Aorta (tissue), 5 donors: ENCODE results near the gene SOX8. TPM values are rescaled to one million over a fixed set of nuclear protein-coding genes. Genes with fewer than 3 reads are reported as not detected.

ENCODE experiments used
- ATAC-seq: fragments of 200-7000 bp; cut with Tn5 transposase; one replicate; pipeline ENCODE4 v1.9.1; 2022; ENCODE audit warnings: moderate library complexity; ENCODE audit not compliant: low FRiP score
- DNase-seq, 2 donors: peaks; one replicate each; pipeline ENCODE4 v3.0.0-alpha.2; 2020
- H3K27ac ChIP-seq, 2 donors: one replicate each; pipeline ENCODE4 v1.5.1; 2013; ENCODE audit warnings: low read length in 2 of 2, mild to moderate bottlenecking in 2 of 2, moderate library complexity in 2 of 2, control low read depth in 1 of 2, inconsistent platforms in 1 of 2, low read depth in 1 of 2
- H3K27me3 ChIP-seq, 2 donors: one replicate each; pipeline ENCODE4 v1.6.1; 2013; ENCODE audit warnings: control low read depth in 1 of 2, low read length in 1 of 2, mild to moderate bottlenecking in 1 of 2, moderate library complexity in 1 of 2; ENCODE audit not compliant: insufficient read depth in 2 of 2, control insufficient read depth in 1 of 2
- H3K36me3 ChIP-seq, 2 donors: one replicate each; pipeline ENCODE4 v1.6.1; 2013; ENCODE audit warnings: control low read depth in 1 of 2, low read length in 1 of 2, mild to moderate bottlenecking in 1 of 2; ENCODE audit not compliant: insufficient read depth in 2 of 2, control insufficient read depth in 1 of 2
- H3K4me1 ChIP-seq, 2 donors: one replicate each; pipeline ENCODE4 v1.6.1; 2013; ENCODE audit warnings: low read length in 2 of 2, control low read depth in 1 of 2, mild to moderate bottlenecking in 1 of 2, moderate library complexity in 1 of 2; ENCODE audit not compliant: insufficient read depth in 2 of 2, control insufficient read depth in 1 of 2
- H3K4me3 ChIP-seq, 2 donors: one replicate each; pipeline ENCODE4 v1.5.1; 2013; ENCODE audit warnings: low read length in 2 of 2, control low read depth in 1 of 2, mild to moderate bottlenecking in 1 of 2
- H3K9me3 ChIP-seq: one replicate; pipeline ENCODE4 v1.6.1; 2013; ENCODE audit warnings: mild to moderate bottlenecking, low read length; ENCODE audit not compliant: control insufficient read depth
- WGBS, 2 donors: extraction: QIAGEN DNeasy Blood & Tissue Kit; methylation state at CpG; one replicate each; pipeline ENCODE4 v1.1.7; 2013; 5-methylcytosine and 5-hydroxymethylcytosine counted together
- intact Hi-C, 2 donors: fragments of 100-400 bp; cut with DNase I; formaldehyde crosslinking; loops; one replicate each; pipeline versions ENCODE4 v1.14.2 to v1.15.0; 2022
- polyA plus RNA-seq, 2 donors: library from polyadenylated mRNA; stranded (reverse); fragments of 200-250 nt; gene quantifications; one replicate each; pipeline ENCODE4 v1.2.3, GENCODE V29; 2013
- total RNA-seq, 2 donors: library from RNA; stranded (reverse); fragmentation: NEBNext Ultra II Directional; extraction: Animal tissue kit (Norgen Biotek cat#: 25700); gene quantifications; one replicate each; pipeline ENCODE4 v1.2.1, GENCODE V29; 2021
- donor health status: healthy with polysubstance abuse.
- donor health status: Bipolar disorder and iron deficiency.
- donor health status: DM: no; HTN: no; CAD: no.
- donor health status: DM: no; HTN: no; CAD: no.
- donor health status: DM: yes; HTN: yes; CAD: no.

Gene SOX8
- total and polyA plus RNA-seq, 4 donors: 1.0 to 7.0 (median 3.9) TPM

GRCh38 chr16:967546-968295 is 13.8 kb upstream of the SOX8 start:
- Histone ChIP-seq H3K27me3 (no peaks in the 10 kb centered on the region), H3K9me3 (no peaks in the 10 kb centered on the region), H3K27ac (no peak overlapping the region), H3K36me3 (peaks cover 0 to 1% of the 10 kb centered on the region in 2 donors), H3K4me3 (no peak overlapping the region), H3K4me1 (no peaks in the 10 kb centered on the region)
- intact Hi-C loops: no loop called here
- WGBS, 2 donors: 95 to 96% methylated on average over 41 of the region's 41 CpGs
- no peak for ATAC-seq
- peak in 1 of 2 donors; percentile 33 for DNase-seq

- Histone ChIP-seq H3K4me3 (no peak overlapping the region), H3K36me3 (peaks cover 0 to 1% of the 10 kb centered on the region in 2 donors), H3K9me3 (no peaks in the 10 kb centered on the region), H3K27me3 (no peaks in the 10 kb centered on the region), H3K27ac (no peak overlapping the region), H3K4me1 (no peaks in the 10 kb centered on the region)
- no peak for DNase-seq
- no peak for ATAC-seq
- 84 to 92% methylated on average over 8 of the region's 8 CpGs for WGBS, 2 donors
- intact Hi-C loops: no loop called here
Observed at GRCh38 chr16:968620-969019, 12.9 kb upstream of the SOX8 start.

- Histone ChIP-seq H3K36me3 (peaks cover 0 to 1% of the 10 kb centered on the region in 2 donors), H3K4me1 (no peaks in the 10 kb centered on the region), H3K27ac (no peak overlapping the region), H3K27me3 (no peaks in the 10 kb centered on the region), H3K4me3 (peak overlapping the region; percentile 69 to 70), H3K9me3 (no peaks in the 10 kb centered on the region)
- 41 to 44% methylated on average over 55 of the region's 55 CpGs for WGBS, 2 donors
- DNase-seq (peak; percentile 65 to 83), ATAC-seq (peak; percentile 2)
- intact Hi-C loops: loop anchor here in 1 of 2 donors (10.0 kb wide), 1 partner anchor 255 kb away; the partner anchor contains the start of gene METRN
Observed at GRCh38 chr16:969508-970385, 11.8 kb upstream of the SOX8 start.

- peaks cover 0 to 1% of the 10 kb centered on the region in 2 donors for H3K36me3 ChIP-seq
- H3K4me1 ChIP-seq: no peaks in the 10 kb centered on the region
- H3K4me3 ChIP-seq: peak overlapping the region; percentile 69 to 70
- no peaks in the 10 kb centered on the region for H3K9me3 ChIP-seq
- DNase-seq (no peak), ATAC-seq (no peak)
- WGBS, 2 donors: 0 to 1% methylated on average over 31 to 42 of the region's 42 CpGs
- H3K27ac ChIP-seq: peak overlapping the region in 1 of 2 donors; percentile 37
- H3K27me3 ChIP-seq: no peaks in the 10 kb centered on the region
- intact Hi-C loops: loop anchor here in 1 of 2 donors (10.0 kb wide), 1 partner anchor 256 kb away; the partner anchor contains the start of gene METRN
Observed at GRCh38 chr16:970386-970765, 11.2 kb upstream of the SOX8 start.

- DNase-seq (peak; percentile 95 to 99), ATAC-seq (peak; percentile 98)
- peak within 1 kb of the TSS; percentile 69 to 70 for H3K4me3 ChIP-seq
- intact Hi-C loops: loop anchor here in 1 of 2 donors (10.0 kb wide), 1 partner anchor 256 kb away; the partner anchor contains the start of gene METRN
- H3K27me3 ChIP-seq: no peaks in the 10 kb centered on the region
- 8% methylated on average over 39 to 71 of the region's 71 CpGs for WGBS, 2 donors
- H3K4me1 ChIP-seq: no peaks in the 10 kb centered on the region
- peak within 1 kb of the TSS in 1 of 2 donors; percentile 37 for H3K27ac ChIP-seq
- H3K9me3 ChIP-seq: no peaks in the 10 kb centered on the region
- no peaks in the 10 kb centered on the region for H3K36me3 ChIP-seq
Observed at GRCh38 chr16:970766-971581, 10.6 kb upstream of the SOX8 start, which contains the start of gene LMF1. TSS of gene LMF1 (minus strand) at chr16:970984. CDS start at chr16:970980, 4 bp downstream.

- no peak overlapping the region for H3K27ac ChIP-seq
- intact Hi-C loops: loop anchor here in 1 of 2 donors (10.0 kb wide), 1 partner anchor 257 kb away; the partner anchor contains the start of gene METRN
- ATAC-seq (no peak), DNase-seq (no peak)
- H3K9me3 ChIP-seq: no peaks in the 10 kb centered on the region
- no peaks in the 10 kb centered on the region for H3K4me1 ChIP-seq
- WGBS, 2 donors: 95 to 97% methylated on average over 5 of the region's 5 CpGs
- no peaks in the 10 kb centered on the region for H3K36me3 ChIP-seq
- H3K27me3 ChIP-seq: no peaks in the 10 kb centered on the region
- no peak overlapping the region for H3K4me3 ChIP-seq
Observed at GRCh38 chr16:971582-971905, 10.0 kb upstream of the SOX8 start.

- Histone ChIP-seq H3K36me3 (no peaks in the 10 kb centered on the region), H3K4me3 (no peak overlapping the region), H3K4me1 (no peaks in the 10 kb centered on the region), H3K27ac (no peak overlapping the region), H3K9me3 (no peaks in the 10 kb centered on the region), H3K27me3 (no peaks in the 10 kb centered on the region)
- intact Hi-C loops: loop anchor here in 1 of 2 donors (10.0 kb wide), 1 partner anchor 257 kb away; the partner anchor contains the start of gene METRN
- ATAC-seq: no peak
- 91 to 94% methylated on average over 8 of the region's 8 CpGs for WGBS, 2 donors
- DNase-seq: no peak
Observed at GRCh38 chr16:971981-972315, 9.6 kb upstream of the SOX8 start.
